Stimulated activated CD4-positive, alpha-beta T cell treated with anti-CD3 and anti-CD28 coated beads, Interleukin-1b, Interleukin-23, amount 100 ng/mL, for 4 hours (primary cell): ENCODE results near the gene SEMA3D.

Experiments used
- DNase-seq, 2 donors: peaks; one replicate each; pipeline ENCODE4 v3.0.0-alpha.2; 2020; ENCODE audit warnings: low read depth in 2 of 2

Gene SEMA3D

GRCh38 chr7:85184599-85185423 is 2.0 kb downstream of the SEMA3D start:
- DNase-seq, result no peak

GRCh38 chr7:85183296-85183695 is 3.6 kb downstream of the SEMA3D start:
- DNase-seq, result no peak

- DNase-seq, result no peak
Measured at GRCh38 chr7:85178531-85179298, 8.1 kb downstream of the SEMA3D start.

GRCh38 chr7:85177316-85177715 is 9.5 kb downstream of the SEMA3D start:
- no peak for DNase-seq

GRCh38 chr7:85176197-85176596 is 10.7 kb downstream of the SEMA3D start:
- DNase-seq, result no peak

GRCh38 chr7:85175217-85175616 is 11.6 kb downstream of the SEMA3D start:
- no peak for DNase-seq

- DNase-seq, result no peak
Measured at GRCh38 chr7:85172530-85172941, 14.3 kb downstream of the SEMA3D start.

GRCh38 chr7:85167636-85168035 is 19.2 kb downstream of the SEMA3D start:
- no peak for DNase-seq

- DNase-seq, result no peak
Measured at GRCh38 chr7:85165263-85165662, 21.6 kb downstream of the SEMA3D start.

- DNase-seq, result no peak
Measured at GRCh38 chr7:85164376-85164775, 22.5 kb downstream of the SEMA3D start.

GRCh38 chr7:85162721-85163120 is 24.1 kb downstream of the SEMA3D start:
- no peak for DNase-seq

- DNase-seq, result no peak
Measured at GRCh38 chr7:85160223-85160622, 26.6 kb downstream of the SEMA3D start.

GRCh38 chr7:85159003-85159402 is 27.9 kb downstream of the SEMA3D start:
- no peak for DNase-seq

GRCh38 chr7:85156661-85157208 is 30.1 kb downstream of the SEMA3D start:
- no peak for DNase-seq

GRCh38 chr7:85154282-85154937 is 32.4 kb downstream of the SEMA3D start:
- DNase-seq, result no peak

- no peak for DNase-seq
Measured at GRCh38 chr7:85153715-85154114, 33.1 kb downstream of the SEMA3D start.

- no peak for DNase-seq
Measured at GRCh38 chr7:85150624-85151023, 36.2 kb downstream of the SEMA3D start.

- DNase-seq, result no peak
Measured at GRCh38 chr7:85144771-85145170, 42.1 kb downstream of the SEMA3D start.

- DNase-seq, result no peak
Measured at GRCh38 chr7:85135977-85136376, 50.9 kb downstream of the SEMA3D start.

GRCh38 chr7:85133560-85133959 is 53.3 kb downstream of the SEMA3D start:
- DNase-seq, result no peak

GRCh38 chr7:85133006-85133405 is 53.9 kb downstream of the SEMA3D start:
- DNase-seq, result no peak

- DNase-seq, result no peak
Measured at GRCh38 chr7:85130702-85131101, 56.2 kb downstream of the SEMA3D start.
